HG03025 (cell line): Measurements from ENCODE around the gene MFSD6.
A peak's percentile ranks its signal among the peaks of the same experiment; 100 is the strongest.
"Not testable (repeated sequence)": the region's sequence is repeated elsewhere in the genome, so short reads cannot be mapped to it uniquely, and the experiment has no call there.

Experiments used
- ATAC-seq: cut with Tn5 transposase; IDR thresholded peaks from one replicate; pipeline ENCODE4 v1.9.1; 2021; ENCODE audit warnings: mild to moderate bottlenecking, moderate library complexity; ENCODE audit not compliant: unreplicated experiment, low FRiP score

MFSD6 gene

DNA sequence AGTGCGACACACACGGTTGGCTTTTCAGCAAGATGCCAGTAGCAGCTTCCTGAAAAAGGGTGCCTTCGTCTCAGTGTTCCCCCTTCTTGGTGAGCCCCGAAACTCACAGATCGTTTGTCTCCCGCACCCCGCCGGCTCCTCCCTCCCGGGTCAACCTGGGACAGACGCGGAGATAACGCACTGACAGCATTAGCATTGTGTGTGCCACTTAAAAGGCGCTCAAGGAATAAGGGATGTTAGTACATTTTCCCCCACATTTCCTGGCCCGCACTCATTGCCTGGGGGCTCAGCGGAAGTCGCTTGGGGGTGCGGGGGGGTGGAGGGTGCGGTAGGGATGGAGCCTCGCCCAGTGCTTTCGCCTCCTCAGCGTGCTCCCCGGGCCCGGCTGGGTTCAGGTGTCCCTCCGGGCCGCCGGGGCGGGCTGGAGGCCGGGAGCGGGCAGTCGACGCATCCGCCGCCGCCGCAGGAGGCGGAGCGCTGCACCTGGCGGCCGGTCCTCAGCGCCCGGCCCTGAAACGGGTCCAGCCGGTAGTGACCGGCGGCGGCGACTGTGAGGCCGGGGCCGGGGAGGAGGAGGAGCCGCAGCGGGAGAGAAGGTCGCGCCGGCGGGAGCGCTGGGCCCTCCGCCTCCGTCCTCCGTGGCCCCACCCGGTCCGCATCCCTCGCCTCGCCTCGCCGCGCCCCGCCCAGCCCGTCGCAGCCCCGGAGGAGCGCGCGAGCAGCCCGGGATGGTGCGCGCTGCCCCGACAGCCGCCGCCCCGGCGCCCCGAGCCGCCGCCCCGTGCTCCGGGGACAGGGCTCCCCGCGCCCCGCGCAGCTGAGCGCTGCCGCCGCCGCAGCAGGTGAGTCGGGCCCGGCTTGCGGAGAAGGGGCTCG is at the start of gene MFSD6:
TSS of gene MFSD6 (plus strand) at position 694 of the 876 bp plus-strand sequence. CDS start 27,675 bp downstream, outside the sequence.
- ATAC-seq = peak; percentile 62

DNA sequence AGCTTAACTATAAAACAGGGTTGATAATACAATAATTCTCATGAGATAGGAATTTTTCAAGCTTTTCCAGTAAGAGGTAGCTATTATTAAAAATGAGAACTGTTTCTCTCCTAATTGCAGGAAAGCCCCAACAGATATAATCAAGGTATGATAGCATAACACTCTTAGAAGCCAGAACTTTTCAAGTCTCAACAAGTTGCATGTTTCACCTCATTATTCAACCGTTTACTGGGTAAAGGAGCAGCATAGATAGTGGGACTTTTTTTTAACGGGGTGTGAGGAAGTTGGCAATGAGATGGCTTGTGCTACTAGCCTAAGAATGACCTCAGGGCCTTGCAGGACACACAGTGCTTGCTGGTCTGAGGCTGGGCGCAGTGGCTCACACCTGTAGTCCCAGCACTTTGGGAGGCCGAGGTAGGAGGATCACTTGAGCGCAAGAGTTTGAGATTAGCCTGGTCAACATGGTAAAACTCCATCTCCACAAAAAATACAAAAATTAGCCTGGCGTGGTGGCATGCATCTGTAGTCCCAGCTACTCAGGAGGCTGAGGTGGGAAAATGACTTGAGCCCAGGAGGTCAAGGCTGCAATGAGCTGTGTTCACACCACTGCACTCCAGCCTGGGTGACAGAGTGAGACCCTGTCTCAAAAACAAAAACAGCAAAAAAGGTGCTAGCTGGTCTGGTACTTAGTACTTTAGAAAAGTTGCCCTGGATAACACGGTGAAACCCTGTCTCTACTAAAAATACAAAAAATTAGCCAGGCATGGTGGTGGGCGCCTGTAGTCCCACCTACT is 49.3 kb upstream of the MFSD6 start:
- not testable (repeated sequence) for ATAC-seq

DNA sequence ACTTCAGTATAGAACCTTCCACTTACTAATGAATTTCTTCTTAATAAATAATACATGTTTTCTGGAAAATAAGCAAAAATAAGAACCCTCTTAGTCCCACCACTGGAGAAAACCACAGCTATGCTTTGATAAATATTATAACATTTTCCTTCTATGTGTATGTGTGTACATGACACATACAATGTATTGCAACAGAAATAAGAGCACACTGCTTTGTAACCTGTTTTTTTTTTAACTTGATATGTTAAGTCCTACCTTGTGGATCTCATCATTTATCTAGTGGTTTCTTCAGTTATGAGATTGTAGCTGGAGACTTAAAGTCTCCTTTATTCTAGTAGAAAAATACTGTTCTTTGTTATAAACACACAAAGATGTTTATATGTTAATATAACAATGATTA is 47.6 kb upstream of the MFSD6 start:
- no peak for ATAC-seq

DNA sequence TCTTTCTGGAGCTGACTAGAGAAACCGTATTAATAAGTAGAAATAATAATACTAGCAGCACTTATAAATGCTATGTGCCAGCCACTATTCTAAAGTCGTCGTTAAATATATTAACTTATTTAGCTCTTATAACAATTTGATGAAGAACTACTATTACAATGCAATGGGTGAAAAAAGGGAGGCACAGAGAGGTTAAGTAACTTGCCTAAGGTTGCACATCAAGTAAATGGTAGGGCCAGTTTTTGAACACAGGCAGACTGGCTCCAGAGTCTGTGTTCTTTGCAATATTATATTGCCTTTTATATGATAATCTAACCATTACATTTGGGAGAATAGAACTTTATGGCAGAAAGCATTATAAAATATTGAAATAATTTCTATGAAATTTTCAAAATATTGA is 47.2 kb upstream of the MFSD6 start:
- no peak for ATAC-seq

DNA sequence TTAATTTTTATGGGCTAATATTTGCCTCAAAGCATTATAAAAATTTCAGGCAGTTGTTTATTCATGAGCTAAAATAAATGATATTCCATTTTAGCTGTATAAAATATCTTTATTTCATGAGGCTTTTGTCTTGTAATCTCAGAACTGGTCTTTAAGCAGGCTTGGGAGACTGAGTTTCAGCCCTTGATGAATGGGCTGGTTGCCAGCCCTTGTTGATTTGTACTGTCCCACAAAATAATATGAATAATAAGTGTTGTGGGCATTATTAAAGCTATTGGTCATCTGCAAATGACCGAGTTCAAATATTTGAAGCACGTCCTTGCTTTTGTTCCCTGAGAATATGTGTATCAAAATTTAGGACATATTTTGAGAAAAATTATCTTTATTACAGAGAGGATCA is 46.6 kb upstream of the MFSD6 start:
- no peak for ATAC-seq

DNA sequence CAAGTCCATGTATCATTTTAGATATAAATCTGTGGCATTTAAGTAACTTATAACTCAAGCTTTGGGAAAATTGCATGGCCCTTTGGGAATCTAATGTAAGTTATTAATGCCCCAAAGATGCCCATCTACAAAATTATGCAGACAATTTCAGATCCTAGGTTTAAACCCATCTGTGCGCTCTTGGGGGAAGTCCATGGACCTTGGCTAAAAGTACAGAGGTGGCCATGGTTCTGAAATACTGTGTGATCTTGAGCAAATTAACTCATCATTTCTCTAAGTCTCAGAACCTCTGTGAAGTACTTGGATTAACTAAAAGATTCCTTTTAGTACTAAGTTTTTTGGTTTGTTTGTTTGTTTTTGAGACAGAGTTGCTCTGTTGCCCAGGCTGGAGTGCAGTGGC is 45.3 kb upstream of the MFSD6 start:
- no peak for ATAC-seq

DNA sequence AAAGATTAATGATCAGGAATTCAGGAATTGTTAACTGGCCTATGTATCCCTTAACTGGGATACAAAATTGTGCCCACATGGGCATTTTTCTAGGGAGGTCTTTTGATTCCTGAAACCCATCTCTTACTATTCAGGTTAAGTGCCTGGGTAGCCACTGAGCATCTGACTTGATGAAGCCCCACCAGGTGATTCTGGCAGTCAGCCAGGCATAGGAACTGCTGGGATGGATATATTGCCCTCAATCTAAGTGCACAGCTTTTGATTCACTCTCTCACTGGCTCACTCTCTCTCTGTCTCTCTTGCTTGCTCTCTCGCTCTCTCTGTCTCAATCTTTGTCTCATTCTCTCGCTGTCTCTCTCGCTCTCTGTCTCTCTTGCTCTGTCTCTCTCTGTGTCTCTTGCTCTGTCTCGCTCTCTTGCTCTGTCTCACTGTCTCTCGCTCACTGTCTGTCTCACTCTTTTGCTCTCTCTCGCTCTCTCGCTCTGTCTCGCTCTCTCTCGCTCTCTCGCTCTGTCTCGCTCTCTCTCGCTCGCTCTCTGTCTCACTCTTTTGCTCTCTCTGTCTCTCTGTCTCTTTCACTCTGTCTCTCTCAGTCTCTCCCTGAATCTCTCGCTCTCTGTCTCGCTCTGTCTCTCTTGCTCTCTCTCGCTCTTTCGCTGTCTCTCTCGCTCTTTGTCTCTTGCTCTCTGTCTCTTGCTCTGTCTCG is 42.5 kb upstream of the MFSD6 start:
- no peak for ATAC-seq

DNA sequence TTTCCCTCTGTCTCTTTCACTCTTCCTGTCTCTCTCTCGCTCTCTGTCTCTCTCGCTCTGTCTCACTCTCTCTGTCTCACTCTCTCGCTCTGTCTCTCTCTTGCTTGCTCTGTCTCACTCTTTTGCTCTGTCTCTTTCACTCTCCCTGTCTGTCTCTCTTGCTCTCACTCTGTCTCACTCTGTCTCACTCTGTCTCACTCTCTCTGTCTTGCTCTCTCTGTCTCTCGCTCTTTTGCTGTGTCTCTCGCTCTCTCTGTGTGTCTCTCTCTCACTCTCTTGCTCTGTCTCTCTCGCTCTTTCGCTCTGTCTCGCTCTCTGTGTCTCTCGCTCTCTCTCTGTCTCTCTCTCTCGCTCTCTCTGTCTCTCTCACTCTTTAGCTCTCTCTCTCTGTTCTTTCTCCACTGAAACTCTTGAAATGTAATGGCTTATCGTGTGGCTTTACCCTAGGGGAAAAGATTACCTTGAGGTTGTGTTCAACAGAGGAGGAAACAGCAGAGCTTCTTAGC is 41.9 kb upstream of the MFSD6 start:
- ATAC-seq = no peak

DNA sequence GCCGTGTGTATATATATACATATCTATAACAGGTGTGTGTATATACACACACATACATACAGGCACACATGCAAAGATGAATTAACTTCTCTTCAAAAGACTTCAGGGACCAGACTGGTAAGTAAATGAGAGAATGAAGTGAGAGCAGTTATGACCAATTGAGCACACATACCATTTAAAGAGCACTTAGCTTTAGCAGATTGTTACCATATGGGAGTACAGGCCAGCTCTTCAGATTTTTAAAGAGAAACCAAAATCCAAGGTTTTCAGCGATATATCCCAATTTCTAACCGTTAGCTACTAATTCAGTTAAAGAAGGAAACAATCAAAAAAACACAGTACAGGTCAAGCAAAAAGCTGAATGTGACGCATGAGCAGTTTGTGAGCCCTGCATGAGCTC is 41.1 kb upstream of the MFSD6 start:
- ATAC-seq = no peak

DNA sequence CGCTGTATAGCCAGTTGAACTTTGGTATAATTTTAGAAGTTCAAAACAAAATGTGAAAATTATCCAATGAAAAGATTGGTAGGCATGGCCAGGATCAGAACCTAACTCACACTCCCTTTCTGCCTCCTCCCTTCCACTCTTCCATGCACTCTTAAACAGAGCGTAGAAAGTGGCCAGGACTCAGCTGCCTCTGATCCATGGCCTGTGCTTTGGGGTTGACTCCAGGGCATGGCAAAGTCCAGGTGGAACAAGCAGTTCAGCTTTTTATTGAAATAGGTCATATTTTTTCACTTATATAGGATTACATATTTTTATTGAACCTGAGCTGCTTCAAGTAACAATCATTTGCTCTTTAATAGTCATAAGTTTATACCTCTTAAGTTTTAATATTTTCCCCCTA is 38.5 kb upstream of the MFSD6 start:
- no peak for ATAC-seq

DNA sequence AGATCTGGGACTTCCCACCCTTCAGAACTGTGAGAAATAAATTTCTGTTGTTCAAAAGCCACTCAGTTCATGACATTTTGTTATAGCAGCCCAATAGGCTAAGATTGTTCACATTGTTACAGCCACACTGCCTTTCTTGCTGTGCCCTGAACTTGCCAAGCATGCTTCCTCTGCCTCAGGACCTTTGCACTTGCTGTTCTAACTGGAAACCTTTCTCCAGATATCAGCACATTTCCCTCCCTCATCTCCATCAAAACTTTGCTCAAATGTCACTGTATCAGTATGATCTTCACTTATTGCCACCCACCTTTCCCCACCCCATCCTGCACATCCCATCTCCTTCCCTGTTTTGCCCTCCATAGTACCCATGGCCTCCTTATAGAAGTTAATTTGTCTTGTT is 32.1 kb upstream of the MFSD6 start:
- no peak for ATAC-seq

DNA sequence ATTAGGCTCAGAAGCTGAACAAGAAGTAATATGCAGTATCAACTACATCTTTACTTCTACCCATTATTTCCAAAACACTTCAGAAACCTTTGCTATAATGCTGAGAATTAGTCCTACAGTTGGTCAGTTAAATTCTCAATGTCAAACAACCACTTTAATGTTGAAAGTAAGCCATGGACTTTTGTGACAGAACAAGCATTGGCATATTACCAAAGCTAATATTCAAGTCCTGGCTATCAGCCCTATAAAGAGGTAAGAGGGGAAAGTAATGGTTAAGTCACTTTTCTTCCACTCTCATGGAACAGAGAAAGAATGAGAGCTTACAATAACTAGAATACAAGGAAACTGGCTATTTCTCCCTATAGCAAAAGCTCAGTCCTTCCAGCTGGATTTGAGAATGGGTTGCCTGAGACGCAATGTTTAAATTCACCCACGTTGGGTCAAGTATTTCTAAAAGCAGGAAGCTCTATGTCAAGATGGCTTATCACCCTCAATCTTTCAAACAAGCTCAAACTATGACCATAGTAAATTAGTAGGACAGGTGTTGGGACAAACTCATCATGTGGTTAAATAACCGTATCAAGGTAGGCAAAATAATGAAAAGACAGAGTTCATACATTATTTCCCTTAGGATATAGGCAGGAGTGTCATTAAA is 31.4 kb upstream of the MFSD6 start:
- ATAC-seq = no peak

DNA sequence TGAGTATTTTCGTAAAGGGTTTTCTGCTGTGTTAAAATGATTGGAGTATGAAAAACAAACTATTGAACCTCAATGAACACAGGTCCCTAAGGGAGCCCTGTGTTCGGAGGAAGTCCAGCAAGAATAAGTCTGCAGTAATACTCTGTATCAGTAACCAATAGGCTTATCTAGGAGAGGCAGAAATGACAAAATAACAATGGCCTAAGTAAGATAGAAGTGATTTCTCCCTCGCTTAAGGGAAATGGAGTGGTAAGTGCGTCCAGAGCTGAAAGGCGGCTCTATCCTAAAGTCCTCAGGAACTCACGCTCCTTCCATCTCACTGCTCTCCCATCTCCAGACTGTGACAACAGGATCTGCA is 29.3 kb upstream of the MFSD6 start:
- no peak for ATAC-seq

DNA sequence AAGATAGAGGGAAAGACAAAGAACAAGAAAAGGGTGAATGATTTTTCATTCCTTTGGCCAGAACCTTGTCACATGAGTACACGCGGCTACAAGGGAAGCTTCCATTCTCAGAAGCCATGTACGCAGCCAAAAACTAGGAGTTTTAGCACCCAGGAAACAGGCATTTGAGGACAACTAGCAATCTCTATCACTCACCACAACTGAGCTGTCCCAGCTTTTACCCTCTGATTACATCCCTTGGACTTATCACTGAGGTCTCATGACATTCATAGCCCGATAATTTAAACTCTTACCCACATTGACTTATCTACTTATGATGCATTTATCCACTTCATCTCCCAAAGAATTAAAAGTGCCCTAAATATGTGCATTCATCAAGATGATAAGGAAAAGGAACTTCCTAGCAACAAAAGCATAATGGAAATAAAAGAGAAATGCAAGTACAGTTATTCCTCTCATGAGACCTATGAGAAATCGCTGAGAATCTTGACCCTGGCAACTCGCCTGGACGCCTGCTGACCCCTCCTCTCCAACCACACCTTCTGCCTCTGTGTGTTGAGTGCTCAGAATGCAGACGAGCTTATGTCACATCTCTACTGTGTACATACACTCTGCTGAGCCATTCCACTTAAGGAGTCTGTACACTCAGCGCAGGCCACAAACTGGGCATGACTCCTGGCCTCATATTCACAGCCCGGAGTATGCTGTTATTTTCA is 28.7 kb upstream of the MFSD6 start:
- no peak for ATAC-seq

DNA sequence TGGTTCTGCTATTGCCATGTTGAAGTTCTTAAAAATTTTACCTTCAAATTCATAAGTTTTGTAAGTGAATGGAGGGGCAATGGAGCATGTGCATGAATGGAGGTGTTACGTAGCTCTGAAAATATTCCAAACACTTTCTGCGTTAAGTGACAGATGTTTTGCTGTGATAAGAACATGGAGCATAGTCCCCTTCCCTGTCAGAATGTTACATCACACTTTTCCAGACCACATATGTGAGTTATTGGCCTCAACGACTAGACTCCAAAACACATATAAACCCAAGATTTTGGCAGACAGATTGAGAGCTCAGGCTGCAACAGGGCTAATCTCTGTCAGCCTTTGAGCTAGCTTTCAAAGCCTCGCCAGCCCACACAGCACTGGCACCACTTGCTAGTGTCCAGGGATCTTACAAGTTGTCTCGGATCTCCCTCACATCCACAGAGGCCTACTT is 27.2 kb upstream of the MFSD6 start:
- no peak for ATAC-seq

DNA sequence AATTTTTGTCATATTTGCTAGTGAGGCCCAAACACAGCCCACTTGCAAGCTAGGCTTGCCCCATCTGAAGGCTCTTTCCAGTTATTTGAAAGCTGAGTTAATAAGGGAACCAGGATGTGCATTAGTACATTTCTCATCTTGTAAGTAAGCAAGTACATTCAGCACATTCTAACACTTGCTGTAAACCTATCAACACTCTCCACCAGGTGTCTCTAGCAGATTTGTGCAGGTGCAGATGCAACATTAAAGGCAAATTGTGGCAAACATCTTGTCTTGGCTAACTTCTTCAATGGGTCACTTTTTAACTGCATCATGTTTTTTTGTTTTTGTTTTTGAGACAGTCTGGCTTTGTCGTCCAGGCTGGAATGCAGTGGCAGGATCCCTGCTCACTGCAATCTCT is 25.3 kb upstream of the MFSD6 start:
- ATAC-seq = peak; percentile 74

DNA sequence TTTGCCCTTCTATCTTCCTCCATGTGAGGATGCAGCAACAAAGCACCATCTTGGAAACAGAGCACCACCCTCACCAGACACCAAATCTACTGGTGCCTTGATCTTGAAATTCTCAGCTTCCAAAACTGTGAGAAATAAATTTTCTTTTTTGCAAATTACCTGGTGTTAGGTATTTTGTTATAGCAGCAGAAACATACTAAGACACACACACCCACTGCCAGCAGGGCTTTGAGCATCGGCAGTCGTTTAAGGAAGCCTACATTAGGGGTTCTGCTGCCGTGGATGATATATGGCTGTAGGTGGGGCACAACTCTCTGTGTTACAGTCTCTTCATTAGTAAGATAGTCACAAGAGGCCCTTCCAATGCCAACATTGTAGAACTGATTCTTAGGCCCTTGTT is 20.7 kb upstream of the MFSD6 start:
- no peak for ATAC-seq

DNA sequence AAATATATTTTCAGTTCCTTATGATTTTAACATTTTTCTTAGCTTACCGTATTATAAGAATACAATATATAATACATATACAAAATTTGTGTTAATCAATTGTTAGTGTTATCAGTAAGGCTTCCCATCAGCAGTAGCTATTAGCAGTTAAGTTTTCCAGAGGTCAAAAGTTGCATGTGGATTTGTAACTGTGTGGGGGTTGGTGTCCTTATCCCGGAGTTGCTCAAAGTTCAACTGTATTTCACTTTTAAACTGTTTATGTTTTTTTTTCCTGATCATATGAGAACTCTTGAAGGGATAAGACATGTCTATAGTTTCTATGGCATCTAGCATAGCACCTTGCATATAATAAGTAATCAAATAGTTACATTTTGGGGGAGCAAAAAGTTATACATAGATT is 11.9 kb upstream of the MFSD6 start:
- no peak for ATAC-seq

DNA sequence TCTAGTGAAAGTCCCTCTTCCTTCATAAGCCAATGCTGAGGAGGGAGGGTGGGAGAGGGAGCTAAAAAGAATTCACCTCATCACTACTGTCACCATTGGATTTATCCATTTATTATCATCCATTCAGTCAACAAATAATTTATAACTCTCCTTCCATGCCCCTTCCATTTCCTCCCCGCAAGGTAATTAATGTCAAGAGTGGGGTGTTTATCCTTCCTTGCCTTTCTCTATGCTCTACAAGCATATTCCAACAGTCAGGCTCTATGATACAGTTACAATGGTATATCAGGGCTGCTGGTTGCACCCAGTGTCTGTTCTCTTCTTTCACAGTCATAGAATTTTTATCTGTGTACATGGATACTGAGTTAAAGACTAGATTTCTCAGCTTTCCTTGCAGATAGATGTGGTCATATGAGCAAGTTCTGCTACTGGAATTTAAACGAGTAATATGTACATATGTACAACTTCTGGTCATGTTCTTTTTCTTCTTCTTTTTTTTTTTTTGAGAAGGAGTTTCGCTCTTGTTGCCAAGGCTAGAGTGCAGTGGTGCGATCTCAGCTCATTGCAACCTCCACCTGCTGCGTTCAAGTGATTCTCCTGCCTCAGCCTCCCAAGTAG is 5.1 kb upstream of the MFSD6 start:
- no peak for ATAC-seq
